ENCODE measurements around the gene SAMD4A.

- no peak for TF ChIP-seq CTCF (IDR thresholded peaks at IDR 0.05)
- TF ChIP-seq EP300 (IDR thresholded peaks at IDR 0.05; ENCODE audit: low read depth), result no peak
- no peak for TF ChIP-seq POLR2A (IDR thresholded peaks at IDR 0.05)
Measured at GRCh38 chr14:54808326-54809161, 241.6 kb downstream of the SAMD4A start.

All from transverse colon (tissue), 3 donors.